Dermis microvascular lymphatic vessel endothelial cell (primary cell): Measurements from ENCODE around the gene VSX2. TPM values are rescaled to one million over a fixed set of nuclear protein-coding genes. Genes with fewer than 3 reads are reported as not detected.

Experiments used
- DNase-seq, 2 donors: peaks; one replicate each; pipeline versions ENCODE4 v3.0.0 to v3.0.0-alpha.2; 2010; ENCODE audit warnings: low read depth in 2 of 2
- total RNA-seq: library from RNA; depleted of rRNA; stranded (reverse); fragments of >200 nt; gene quantifications from 2 replicates; pipeline ENCODE4 v1.2.1, GENCODE V29; 2014

VSX2 gene
- total RNA-seq, 1 donor from 2014 or later = not detected

DNA sequence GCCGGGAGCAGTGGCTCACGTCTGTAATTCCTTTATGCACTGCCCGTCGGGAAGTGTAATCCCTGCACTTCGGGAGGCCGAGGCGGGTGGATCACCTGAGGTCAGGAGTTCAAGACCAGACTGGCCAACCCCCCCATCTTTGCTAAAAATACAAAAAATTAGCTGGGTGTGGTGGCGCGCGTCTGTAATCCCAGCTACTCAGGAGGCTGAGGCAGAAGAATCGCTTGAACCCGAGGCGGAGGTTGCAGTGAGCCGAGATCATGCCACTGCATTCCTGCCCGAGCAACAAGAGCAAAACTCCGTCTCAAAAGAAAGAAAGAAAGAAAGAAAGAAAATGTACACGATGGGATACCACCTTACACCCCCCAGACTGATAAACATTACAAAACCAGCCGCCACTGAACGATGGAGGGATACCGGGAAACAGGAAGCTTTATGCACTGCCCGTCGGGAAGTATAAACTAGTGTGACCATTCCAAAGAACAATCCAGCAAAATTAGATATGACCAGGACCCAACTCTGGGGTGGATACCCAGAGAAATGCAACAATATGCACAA is 62.4 kb downstream of the VSX2 start:
- no peak for DNase-seq

DNA sequence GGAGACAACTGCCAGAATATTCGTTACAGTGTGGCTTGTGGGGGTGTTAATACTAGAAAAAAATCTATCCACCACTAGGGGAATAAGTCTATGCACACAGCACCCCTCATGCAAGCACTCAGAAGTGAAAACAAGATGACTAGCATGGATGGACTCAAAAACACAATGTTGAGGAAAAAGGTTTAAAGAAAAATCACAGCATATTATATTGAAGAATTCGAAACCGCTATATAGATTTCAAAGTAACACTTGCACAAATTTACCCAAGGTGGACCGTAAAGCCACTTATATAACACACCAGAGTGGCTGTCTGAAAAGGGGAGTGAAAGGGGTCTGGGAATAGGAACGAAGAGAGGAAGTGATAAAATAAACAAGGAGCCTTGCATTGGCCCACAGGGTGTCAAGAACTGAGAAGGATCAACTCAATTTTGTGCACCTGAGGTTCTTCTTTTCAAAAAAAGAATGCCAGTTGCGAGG is 62.9 kb downstream of the VSX2 start:
- peak; percentile 36 to 56 for DNase-seq

DNA sequence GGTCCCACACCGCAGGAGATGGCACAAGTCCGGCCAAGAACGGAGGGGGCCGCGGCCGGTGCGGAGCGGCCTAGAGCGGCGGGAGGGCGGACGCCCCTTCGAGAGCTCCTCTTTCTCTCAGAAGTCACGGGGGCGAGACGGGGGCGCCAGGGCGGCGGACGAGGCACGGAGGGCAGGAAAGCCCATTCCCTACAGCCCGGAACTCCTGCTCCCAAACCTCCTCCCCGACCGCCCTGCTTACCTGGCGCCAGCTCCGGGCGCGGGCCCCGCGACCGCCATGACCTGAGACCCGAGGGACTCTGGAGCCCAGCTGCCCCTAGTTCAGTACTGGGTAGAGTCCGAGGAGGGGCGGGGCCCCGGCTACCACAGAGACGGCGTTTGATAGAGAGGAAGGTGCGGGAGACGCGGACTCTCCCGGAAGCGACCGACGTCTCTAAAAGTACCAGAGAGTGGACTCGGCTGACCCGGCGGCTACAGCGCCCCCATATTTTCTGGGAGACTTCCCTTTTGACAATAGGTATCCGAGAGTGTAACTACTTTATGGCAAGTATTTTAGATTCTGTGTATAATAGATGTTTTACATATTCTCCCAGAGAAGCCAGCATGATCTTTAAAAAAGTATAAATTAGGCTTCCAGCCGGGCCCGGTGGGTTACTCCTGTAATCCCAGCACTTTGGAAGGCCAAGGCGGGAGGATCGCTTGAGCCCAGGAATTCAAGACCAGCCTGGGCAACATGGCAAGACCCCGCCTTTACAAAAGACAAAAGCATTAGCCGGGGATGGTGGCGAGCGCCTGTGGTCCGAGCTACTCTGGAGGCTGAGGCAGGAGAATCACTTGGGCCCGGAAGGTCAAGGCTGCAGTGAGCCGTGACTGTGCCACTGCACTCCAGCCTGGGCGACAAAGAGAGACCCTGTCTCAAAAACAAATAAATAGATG is 63.7 kb downstream of the VSX2 start, which contains the start of gene ABCD4:
Gene ABCD4, minus strand, starts transcription at position 301 of the 936 bp plus-strand sequence. Its CDS starts 22 bp downstream, at position 279.
- DNase-seq = peak; percentile 63 to 92

DNA sequence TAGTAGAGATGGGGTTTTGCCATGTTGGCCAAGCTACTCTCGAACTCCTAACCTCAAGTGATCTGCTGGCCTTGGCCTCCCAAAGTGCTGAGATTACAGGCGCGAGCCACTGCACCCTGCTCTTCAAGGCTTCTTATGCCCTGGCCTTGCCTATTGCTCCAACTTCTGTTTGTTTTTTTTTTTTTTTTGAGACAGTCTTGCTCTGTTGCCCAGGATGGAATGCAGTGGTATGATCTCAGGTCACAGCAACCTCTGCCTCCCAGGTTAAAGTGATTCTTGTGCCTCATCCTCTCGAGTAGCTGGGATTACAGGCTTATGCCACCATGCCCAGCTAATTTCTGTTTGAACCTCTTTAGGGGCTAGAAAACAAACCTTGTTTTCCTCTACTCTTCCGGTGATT is 69.4 kb downstream of the VSX2 start:
- DNase-seq = no peak

DNA sequence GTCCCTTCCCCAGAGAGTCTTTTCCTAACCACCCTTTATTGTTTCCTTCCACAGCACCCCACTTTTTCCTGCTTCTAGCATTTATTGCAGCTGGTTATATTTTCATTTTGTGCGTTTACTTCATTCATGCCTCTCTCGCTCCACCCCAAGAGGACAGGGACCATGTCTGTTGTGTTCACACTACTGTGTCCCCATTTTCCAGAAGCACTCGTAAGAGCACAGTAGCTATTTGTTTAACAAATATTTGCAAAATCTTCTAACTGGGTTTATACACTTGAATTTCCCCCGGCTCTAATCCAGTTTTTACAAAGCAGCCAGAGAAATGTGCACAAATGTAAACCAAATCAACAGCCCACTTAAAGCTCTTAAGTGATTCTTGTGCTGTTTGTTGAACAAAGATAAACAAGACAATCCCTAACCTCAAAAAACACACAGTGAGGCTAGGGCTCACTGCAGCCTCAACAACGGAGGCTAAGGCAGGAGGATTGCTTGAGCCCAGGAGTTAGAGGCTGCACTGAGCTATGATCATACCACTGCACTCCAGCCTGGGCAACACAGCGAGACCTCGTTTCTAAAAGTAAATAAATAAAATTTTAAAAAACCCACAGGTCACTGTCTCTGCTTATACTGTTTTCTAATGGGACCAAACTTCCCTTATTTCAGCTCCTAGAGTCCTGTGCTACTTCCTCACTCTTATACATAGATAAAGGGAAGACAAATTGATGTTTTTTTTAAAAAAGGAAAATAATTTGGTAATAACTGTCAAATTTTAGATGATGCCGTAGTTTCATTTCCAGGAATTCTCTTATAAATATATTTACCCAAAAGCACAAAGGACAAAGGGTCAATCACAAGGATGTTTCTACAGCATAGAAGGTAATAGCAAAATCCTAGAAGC is 70.1 kb downstream of the VSX2 start:
- no peak for DNase-seq

DNA sequence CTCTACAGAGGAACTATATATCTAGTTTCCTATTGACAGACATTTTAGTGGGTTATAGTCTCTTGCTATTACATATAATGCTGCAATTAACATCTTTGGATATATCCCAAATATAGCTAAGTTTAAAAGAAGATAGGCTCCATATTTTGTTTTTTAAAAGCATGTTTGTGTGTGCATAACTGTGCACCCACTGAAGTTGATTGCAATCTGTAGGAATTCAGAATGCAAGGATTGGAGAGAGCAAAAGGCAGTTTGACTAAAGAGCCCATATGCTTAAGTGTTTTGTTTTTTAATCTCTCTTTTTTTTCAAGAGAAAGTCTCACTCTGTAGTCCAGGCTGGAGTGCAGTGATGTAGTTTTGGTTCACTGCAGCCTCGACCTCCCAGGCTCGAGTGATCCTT is 72.9 kb downstream of the VSX2 start:
- no peak for DNase-seq

Other genes with a start within 250 kb of the VSX2 start
- 5.3 and 5.9 TPM in 2 replicates for gene ENTPD5, start 220.2 kb upstream of the VSX2 start, total RNA-seq
- gene BBOF1, start 220.1 kb upstream of the VSX2 start, total RNA-seq = 0.76 and 0.77 TPM in 2 replicates
- 16.3 and 16.9 TPM in 2 replicates for gene ALDH6A1, start 155.0 kb upstream of the VSX2 start, total RNA-seq
- gene LIN52, start 154.5 kb upstream of the VSX2 start, total RNA-seq = 7.7 and 10.6 TPM in 2 replicates
- gene ABCD4, start 63.5 kb downstream of the VSX2 start, total RNA-seq = 34.1 and 53.6 TPM in 2 replicates
- not detected in 2 replicates for gene VRTN, start 109.0 kb downstream of the VSX2 start, total RNA-seq
- gene SYNDIG1L, start 186.8 kb downstream of the VSX2 start, total RNA-seq = not detected in 2 replicates